AG10803 (cell line): ENCODE data around the gene DNHD1.
A peak's percentile ranks its signal among the peaks of the same experiment; 100 is the strongest.

Experiments
- DNase-seq: peaks from one replicate; pipeline ENCODE4 v3.0.0; 2010; ENCODE audit warnings: low read depth
- H3K4me3 ChIP-seq: 2 replicates; pipeline ENCODE4 v1.5.1; 2011; ENCODE audit warnings: mild to moderate bottlenecking, low read length, control low read depth
- CTCF ChIP-seq: conservative IDR thresholded peaks from 2 replicates; pipeline ENCODE4 v1.5.1; 2011; ENCODE audit warnings: mild to moderate bottlenecking, low read length, control low read depth, inconsistent platforms

Gene DNHD1

GRCh38 chr11:6576471-6577373, 79.6 kb downstream of the DNHD1 start:
- peak; percentile 90 for DNase-seq
- H3K4me3 ChIP-seq, result no peak overlapping the region
- TF ChIP-seq CTCF, result peak; percentile 49; the same call in 1 of the 2 replicates

DNA sequence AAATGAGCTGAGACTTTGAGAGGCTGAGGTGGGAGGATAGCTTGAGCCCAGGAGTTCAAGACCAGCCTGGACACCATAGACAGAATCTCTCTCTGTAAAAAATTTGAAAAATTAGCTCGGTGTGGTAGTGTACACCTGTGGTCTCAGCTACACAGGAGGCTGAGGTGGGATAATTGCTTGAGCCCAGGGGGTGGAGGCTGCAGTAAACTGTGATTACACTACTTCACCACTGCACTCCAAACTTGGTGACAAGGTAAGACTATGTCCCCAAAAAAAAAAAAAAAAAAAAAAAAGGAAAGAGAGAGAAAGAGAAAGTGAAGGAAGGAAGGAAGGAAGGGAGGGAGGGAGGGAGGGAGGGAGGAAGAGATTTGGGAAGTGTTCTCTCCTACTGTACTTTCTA, 81.1 kb downstream of the DNHD1 start:
- H3K4me3 ChIP-seq, result no peak overlapping the region
- DNase-seq, result no peak
- no peak for TF ChIP-seq CTCF

DNA sequence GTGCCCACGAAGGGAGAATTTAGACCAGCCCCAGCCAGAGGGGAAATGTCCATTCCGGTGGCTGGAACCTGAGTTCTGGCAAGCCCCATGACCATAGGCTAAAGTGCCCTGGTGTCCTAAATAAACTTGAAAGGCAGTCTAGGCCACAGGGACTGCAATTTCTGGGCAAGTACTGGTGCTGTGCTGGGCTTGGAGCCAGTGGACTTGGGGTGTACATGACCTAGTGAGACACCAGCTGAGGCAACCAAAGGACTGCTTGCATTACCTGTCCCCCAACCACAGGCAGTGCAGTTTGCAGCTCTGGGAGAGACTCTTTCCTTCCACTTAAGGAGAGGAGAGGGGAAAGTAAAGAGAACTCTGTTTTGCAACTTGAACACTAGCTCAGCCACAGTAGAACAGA, 82.6 kb downstream of the DNHD1 start:
- no peak for DNase-seq
- no peak for TF ChIP-seq CTCF
- H3K4me3 ChIP-seq, result no peak overlapping the region

DNA sequence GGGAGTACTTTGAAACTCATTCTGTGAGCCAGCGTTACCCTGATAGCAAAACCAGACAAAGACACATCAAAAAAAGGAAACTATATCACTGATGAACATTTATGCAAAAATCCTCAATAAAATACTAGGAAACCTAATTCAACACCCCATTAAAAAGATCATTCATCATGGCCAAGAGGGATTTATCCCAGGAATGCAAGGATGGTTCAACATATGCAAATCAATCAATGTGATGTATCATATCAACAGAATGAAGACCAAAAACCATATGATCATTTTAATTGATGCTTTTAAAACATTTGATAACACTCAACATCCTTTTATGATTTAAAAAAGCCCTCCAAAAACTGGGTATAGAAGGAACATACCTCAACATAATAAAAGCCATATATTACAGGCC, 86.5 kb downstream of the DNHD1 start:
- H3K4me3 ChIP-seq, result no peak overlapping the region
- no peak for TF ChIP-seq CTCF
- DNase-seq, result no peak

GRCh38 chr11:6584528-6584927, 87.4 kb downstream of the DNHD1 start:
- TF ChIP-seq CTCF, result no peak

DNA sequence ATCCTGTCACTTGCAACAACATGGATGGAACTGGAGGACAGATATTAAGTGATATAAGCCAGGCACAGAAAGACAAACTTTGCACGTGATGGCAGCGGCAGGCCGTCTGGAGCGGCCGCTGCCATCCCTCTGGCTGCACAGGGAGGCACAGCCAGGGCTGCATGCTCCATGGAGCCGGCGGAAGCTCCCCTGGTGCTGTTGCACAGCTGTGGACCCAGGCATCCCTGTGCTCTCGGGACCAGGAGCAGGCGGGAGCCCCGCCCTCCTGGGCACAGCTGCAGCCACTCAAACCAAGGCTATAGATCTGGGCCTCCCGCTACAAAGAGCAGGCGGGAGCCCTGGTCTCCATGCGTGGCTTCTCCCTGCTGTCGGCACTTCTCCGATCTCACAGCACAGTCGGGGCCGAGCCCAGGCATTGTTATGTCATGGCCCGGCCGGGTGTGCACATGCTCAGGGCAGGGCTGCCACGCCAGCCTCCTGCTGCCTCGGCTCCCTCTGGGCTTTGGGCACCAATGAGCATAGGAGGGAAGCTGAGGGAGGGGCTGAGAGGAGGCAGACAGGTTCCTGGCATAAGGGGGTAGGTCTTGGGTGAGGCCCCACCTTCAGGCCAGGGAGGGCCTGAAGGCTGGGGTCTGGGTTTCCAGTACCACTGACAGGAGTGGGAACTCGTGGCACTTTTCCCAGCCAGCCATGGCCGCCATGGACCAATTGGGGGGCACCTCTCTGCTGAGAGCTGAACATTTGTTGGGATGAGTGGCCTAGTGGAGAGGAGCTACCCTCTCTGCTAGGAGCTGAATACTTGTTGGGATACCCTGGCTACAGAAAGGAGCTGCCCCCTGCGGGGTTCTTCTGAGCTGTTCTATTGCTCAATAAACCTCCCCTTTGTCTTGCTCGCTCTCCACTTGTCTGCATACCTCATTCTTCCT, 89.6 kb downstream of the DNHD1 start:
- peak; percentile 32 for DNase-seq
- H3K4me3 ChIP-seq, result peak overlapping the region; percentile 34
- TF ChIP-seq CTCF, result no peak

More at GRCh38 chr11:6584528-6584927, 87.4 kb downstream of the DNHD1 start:
- H3K4me3 ChIP-seq, result no peak overlapping the region
- DNase-seq, result no peak
